GM19468 (cell line): ENCODE measurements around the gene LAG3.

Experiments used
- ATAC-seq: cut with Tn5 transposase; IDR thresholded peaks from one replicate; pipeline ENCODE4 v1.9.1; 2021; ENCODE audit warnings: mild to moderate bottlenecking, moderate library complexity, moderate number of reproducible peaks; ENCODE audit not compliant: unreplicated experiment; ENCODE audit errors: extremely low read depth

Gene LAG3

DNA sequence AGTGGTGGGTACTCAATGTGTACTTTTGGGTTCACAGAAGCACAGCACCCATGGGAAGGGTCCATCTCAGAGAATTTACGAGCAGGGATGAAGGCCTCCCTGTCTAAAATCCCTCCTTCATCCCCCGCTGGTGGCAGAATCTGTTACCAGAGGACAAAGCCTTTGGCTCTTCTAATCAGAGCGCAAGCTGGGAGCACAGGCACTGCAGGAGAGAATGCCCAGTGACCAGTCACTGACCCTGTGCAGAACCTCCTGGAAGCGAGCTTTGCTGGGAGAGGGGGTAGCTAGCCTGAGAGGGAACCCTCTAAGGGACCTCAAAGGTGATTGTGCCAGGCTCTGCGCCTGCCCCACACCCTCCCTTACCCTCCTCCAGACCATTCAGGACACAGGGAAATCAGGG is 47.8 kb downstream of the LAG3 start:
- no peak for ATAC-seq

DNA sequence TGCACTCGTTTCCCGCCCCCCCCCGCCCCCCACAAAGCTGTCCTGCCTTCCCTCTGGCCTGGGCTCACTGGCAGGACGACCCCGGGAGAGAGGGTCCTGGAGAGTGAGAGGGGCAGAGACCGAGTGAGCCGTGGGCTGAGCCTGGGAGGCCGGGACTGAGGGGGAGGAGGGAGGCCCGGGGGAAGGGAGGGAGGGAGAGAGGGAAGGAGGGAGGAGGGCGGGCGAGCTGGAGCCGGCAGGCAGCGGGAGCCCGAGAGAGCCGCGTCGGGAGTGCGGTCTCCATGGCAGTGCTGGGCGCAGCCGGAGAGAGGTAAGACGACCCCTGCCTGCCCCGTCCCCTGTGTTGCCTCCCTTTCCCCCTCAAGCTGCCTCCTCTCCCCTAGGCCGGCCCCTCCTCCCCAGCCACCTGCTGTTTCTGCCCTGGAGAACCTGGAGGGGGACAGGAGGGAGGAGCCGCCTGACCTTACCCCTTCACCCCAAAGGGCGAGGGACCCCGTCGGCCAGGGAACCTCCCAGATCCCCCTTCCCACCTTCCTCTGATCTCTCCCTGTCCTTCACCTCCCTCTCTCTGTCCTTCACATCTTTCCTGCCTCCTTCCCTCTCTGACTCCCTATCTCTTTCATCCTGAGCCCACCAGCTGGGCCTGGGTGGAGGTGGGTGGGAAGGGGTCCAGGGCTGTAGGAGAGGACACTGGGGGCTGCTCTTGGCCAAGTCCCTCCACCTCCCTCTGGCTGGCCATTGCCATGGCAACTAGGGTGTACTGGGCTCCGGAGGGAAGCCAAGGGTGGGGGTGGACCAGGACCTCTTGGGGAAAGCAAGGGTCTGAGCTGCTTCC is 49.5 kb downstream of the LAG3 start, which contains the start of gene GPR162:
TSS of gene GPR162 (plus strand) at position 231 of the 835 bp plus-strand sequence. CDS start 2,078 bp downstream, outside the sequence.
- ATAC-seq = no peak

DNA sequence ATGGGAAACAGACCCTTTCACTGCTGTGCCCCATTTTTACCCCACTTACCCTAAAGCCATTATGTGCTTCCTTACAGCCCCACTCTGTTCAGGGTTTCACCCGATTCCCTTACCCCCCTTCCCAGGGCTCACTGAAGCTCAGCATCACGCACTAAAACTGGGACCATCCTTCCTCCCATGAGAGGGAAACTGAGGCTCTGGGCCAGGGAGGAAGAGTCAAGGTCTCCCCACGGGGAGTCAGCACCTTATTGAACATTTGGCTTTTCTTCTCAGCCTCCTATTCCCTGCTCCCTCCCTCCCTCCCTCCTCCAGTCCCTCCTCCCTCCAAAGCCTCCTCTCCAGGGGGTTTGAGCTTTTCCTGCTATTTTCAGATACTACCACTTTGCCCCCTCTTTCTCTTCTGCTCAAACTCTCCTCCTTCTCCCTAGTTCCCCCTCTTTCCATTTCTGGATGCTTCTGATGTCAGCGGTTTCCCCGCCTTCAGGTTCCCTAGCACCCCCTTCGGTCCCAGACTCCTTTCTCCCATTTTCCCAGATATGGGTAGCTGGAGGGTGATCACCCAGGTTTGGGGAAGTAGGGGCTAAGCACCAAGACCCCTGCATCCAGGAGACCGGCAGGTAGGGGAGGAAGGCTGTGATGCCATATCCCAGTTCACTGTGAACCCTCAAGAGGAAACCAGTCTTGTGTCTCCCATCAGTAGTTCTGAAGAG is 50.3 kb downstream of the LAG3 start:
- ATAC-seq = no peak

DNA sequence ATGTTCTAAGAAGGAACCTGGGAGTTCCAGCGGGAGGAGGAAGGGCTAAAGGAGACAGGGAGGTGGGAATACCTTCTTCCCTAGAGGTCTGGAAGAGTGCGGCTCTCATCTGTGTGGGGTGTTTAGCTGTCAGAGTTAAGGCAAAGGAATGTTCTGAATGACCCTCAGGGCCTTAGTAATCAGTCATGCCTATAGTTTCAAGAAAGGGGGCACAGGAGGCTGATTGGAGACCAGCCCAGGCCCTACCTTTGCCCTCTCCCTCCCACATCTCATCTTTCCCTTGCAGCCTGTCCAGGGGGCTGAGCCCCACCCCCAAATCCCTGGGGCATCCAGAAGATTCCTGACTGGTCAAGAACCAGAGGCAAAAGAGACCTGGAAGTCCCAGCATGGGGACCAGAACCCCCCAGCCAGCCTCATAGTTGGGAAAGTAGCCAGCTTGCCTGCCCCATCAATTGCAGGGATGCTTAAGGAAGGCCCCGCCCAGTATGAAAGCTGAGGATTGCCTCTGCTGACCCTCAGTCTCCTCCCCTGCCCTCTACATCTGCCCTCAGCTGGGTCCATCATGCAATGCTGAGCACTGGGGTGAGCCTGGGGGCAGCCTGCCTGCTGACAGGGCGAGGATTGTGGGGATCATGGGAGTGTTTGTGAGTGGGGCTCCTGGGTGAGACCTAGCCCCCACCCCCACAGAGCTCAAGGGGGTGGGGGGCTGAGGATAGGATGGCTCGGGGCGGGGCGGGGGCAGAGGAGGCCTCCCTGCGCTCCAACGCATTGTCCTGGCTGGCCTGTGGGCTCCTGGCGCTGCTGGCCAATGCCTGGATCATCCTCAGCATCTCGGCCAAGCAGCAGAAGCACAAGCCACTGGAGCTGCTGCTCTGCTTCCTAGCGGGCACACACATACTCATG is 51.1 kb downstream of the LAG3 start:
- ATAC-seq = no peak

DNA sequence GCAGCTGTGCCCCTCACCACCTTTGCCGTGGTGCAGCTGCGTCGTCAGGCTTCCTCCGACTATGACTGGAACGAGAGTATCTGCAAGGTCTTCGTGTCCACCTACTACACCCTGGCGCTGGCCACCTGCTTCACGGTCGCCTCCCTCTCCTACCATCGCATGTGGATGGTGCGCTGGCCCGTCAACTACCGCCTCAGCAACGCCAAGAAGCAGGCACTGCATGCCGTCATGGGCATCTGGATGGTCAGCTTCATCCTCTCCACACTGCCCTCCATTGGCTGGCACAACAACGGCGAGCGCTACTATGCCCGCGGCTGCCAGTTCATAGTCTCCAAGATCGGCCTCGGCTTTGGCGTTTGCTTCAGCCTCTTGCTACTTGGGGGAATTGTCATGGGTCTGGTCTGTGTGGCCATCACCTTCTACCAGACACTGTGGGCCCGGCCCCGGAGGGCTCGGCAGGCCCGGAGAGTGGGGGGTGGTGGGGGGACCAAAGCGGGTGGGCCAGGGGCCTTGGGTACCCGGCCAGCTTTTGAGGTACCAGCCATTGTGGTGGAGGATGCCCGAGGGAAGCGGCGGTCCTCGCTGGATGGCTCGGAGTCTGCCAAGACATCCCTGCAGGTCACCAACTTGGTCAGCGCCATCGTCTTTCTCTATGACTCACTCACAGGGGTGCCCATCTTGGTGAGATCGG is 51.9 kb downstream of the LAG3 start:
- no peak for ATAC-seq

DNA sequence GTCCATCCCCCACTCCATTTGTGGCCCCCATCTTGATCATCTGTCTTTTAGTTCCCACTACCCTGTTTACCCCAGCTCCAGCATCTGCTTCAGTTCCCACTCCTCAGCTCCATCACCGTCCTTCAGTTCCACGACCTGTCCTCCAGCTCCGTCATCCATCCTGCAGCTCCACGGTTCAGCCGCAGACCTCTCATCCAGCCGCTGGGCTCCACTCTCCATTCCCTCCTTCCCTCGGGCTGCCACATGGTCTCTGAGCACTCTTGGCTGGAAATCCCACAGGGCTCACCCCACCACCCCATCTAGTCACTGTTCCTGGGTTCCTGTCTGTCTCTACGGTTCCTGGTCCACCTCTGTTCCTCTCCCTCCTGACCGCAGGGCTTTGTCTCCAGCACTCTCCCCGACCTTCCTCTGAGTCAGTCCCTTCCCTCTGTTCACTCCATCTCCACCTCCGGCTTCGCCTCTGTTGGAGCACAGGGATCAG is 52.6 kb downstream of the LAG3 start:
- no peak for ATAC-seq

DNA sequence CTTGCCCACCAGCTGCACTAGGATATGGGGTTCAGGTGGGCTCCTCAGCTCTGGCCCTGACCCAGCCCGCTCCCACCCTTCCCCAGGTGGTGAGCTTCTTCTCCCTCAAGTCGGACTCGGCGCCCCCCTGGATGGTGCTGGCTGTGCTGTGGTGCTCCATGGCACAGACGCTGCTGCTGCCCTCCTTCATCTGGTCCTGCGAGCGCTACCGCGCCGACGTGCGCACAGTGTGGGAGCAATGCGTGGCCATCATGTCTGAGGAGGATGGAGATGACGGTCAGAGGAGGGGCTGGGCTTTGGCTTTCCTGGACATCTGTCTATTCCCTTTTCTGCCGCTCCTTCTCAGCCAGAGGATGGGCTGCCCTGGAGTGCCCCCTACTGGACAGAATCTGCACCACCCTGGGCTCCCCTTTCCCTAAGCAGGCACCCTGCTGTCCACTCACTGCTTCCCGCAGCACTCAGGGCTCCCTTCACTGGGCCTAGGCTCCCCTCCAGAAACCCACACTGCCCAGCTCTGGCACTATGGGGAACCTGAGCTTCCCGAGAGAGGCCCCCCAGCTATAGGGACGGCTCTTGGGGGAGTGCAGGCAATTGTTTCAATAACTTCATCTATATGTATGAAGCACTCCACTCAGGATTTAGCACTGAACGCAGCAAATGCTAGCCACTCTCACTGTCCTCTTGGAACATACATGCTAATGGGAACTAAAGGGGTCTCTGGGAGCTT is 53.2 kb downstream of the LAG3 start:
- ATAC-seq = no peak

DNA sequence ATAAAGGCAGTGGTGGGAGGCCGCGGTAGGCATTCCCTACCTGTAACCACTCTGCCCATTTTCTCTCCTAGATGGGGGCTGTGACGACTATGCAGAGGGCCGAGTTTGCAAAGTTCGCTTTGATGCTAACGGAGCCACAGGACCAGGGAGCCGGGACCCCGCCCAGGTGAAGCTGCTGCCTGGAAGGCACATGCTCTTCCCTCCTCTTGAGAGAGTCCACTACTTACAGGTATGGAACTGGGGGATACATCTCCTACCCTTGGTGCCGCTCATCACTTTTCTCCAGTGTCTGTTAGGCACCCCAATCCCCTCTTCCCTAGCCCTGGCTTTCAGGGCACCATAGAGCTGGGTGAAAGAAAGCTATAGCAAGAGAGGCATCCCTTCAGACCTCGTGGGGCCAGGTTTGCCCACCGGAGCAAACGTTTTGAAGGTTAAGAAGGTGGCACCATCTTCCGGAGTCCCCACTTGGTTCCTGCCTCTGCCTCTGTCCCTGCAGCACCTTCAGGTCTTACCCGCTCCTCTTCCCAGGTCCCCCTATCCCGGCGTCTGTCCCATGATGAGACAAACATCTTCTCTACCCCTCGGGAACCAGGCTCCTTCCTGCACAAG is 53.9 kb downstream of the LAG3 start:
- no peak for ATAC-seq

DNA sequence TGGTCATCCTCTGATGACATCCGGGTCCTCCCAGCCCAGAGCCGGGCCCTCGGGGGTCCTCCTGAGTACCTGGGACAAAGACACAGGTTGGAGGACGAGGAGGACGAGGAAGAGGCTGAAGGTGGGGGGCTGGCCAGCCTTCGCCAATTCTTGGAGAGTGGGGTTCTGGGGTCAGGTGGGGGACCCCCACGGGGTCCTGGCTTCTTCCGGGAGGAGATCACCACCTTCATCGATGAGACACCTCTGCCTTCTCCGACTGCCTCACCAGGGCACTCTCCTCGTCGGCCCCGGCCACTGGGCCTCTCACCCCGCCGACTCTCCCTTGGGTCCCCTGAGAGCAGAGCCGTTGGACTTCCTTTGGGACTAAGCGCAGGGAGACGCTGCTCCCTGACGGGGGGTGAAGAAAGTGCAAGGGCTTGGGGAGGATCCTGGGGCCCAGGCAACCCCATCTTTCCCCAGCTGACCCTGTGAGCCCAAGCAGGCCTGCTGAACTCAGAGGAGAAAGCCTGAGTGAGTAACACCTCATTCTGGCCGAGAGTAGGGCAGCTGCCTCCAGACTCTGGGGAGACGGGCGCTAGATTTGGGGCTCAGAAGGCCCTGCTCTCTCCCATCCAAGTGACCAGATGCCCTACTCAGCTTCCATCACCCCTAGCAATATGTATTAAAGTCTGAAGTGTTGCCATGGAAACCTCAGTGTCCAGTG is 54.6 kb downstream of the LAG3 start:
- no peak for ATAC-seq

DNA sequence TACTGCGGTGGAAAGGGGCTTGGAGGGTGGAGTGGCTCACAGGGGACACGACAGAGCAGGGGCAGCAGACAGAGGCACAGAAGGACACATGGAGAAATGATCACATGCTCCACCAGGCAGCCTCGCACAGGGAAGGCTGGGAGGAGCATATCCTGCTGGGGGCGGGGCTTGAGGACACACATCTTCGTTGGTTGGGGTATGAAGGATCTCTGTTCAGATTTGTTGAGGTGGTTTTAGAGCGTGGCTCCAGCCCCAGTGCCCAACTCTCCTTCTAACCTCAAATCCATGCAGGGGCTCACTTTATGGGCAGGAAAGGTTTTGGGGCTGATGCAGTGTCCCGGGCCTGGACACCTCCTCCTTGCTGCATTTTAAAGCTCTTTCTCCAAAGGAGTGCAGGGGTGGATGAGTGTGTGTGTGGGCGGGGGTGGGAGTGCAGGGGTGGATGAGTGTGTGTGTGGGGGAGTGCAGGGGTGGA is 55.2 kb downstream of the LAG3 start:
- no peak for ATAC-seq
